Measurements from ENCODE around the gene ABCC3. TPM values are rescaled to one million over a fixed set of nuclear protein-coding genes. Genes with fewer than 3 reads are reported as not detected.

The ABCC3 gene
- total RNA-seq, 1 experiment from 2014 or later = 0.56 TPM

- Histone ChIP-seq H3K27me3 (replicated peaks; ENCODE audit: insufficient read depth, low read depth, low read length, poor library complexity) (no peaks in the 10 kb centered on the region), H3K9me3 (ENCODE audit: low read depth, low read length, poor library complexity, severe bottlenecking) (no peaks in the 10 kb centered on the region), H3K4me1 (ENCODE audit: insufficient read depth, low read length, poor library complexity, severe bottlenecking) (no peaks in the 10 kb centered on the region), H3K4me3 (ENCODE audit: low read depth, low read length, poor library complexity, severe bottlenecking) (no peak overlapping the region), H3K27ac (ENCODE audit: low read depth, low read length, poor library complexity, severe bottlenecking) (no peak overlapping the region), H3K36me3 (ENCODE audit: insufficient read depth, low read length, poor library complexity, severe bottlenecking) (no peaks in the 10 kb centered on the region)
- intact Hi-C loops (cut with micrococcal nuclease; ENCODE audit: unreplicated experiment) = no loop called here
- TF ChIP-seq CTCF (conservative IDR thresholded peaks at IDR 0.05; ENCODE audit: low read depth, low read length) (no peak), EZH2 (IDR thresholded peaks at IDR 0.05; ENCODE audit: borderline replicate concordance, low read depth, low read length, poor library complexity, severe bottlenecking) (no peak)
- no TSS peak for BruUV-seq (replicated peaks)
- CTCF ChIA-PET = interaction anchor here (0.6 kb wide), 1 partner anchor 28 kb away, joined by 3 read pairs; no protein-coding TSS in a partner anchor
- DNase-seq (ENCODE audit: low spot score) = no peak
- POLR2A ChIA-PET (ENCODE audit: low non-redundant PET) = no interaction called here
These were observed 45.5 kb upstream of the ABCC3 start for GRCh38 chr17:50589095-50589705.

GRCh38 chr17:50590946-50591737 is 43.5 kb upstream of the ABCC3 start:
- no TSS peak for BruUV-seq (replicated peaks)
- H3K4me3 ChIP-seq (ENCODE audit: low read depth, low read length, poor library complexity, severe bottlenecking) = no peak overlapping the region
- H3K36me3 ChIP-seq (ENCODE audit: insufficient read depth, low read length, poor library complexity, severe bottlenecking) = no peaks in the 10 kb centered on the region
- H3K27me3 ChIP-seq (replicated peaks; ENCODE audit: insufficient read depth, low read depth, low read length, poor library complexity) = no peaks in the 10 kb centered on the region
- TF ChIP-seq CTCF (conservative IDR thresholded peaks at IDR 0.05; ENCODE audit: low read depth, low read length) = no peak
- TF ChIP-seq EZH2 (IDR thresholded peaks at IDR 0.05; ENCODE audit: borderline replicate concordance, low read depth, low read length, poor library complexity, severe bottlenecking) = no peak
- H3K4me1 ChIP-seq (ENCODE audit: insufficient read depth, low read length, poor library complexity, severe bottlenecking) = no peaks in the 10 kb centered on the region
- CTCF ChIA-PET = no interaction called here
- no peaks in the 10 kb centered on the region for H3K9me3 ChIP-seq (ENCODE audit: low read depth, low read length, poor library complexity, severe bottlenecking)
- H3K27ac ChIP-seq (ENCODE audit: low read depth, low read length, poor library complexity, severe bottlenecking) = no peak overlapping the region
- POLR2A ChIA-PET (ENCODE audit: low non-redundant PET) = no interaction called here
- intact Hi-C loops (cut with micrococcal nuclease; ENCODE audit: unreplicated experiment) = no loop called here
- no peak for DNase-seq (ENCODE audit: low spot score)

GRCh38 chr17:50593321-50593720 is 41.4 kb upstream of the ABCC3 start:
- no peak overlapping the region for H3K27ac ChIP-seq (ENCODE audit: low read depth, low read length, poor library complexity, severe bottlenecking)
- no peaks in the 10 kb centered on the region for H3K4me1 ChIP-seq (ENCODE audit: insufficient read depth, low read length, poor library complexity, severe bottlenecking)
- BruUV-seq (replicated peaks) = no TSS peak
- no peak for TF ChIP-seq CTCF (conservative IDR thresholded peaks at IDR 0.05; ENCODE audit: low read depth, low read length)
- no peak for TF ChIP-seq EZH2 (IDR thresholded peaks at IDR 0.05; ENCODE audit: borderline replicate concordance, low read depth, low read length, poor library complexity, severe bottlenecking)
- CTCF ChIA-PET = no interaction called here
- no peaks in the 10 kb centered on the region for H3K9me3 ChIP-seq (ENCODE audit: low read depth, low read length, poor library complexity, severe bottlenecking)
- no peak overlapping the region for H3K4me3 ChIP-seq (ENCODE audit: low read depth, low read length, poor library complexity, severe bottlenecking)
- no peaks in the 10 kb centered on the region for H3K36me3 ChIP-seq (ENCODE audit: insufficient read depth, low read length, poor library complexity, severe bottlenecking)
- no peaks in the 10 kb centered on the region for H3K27me3 ChIP-seq (replicated peaks; ENCODE audit: insufficient read depth, low read depth, low read length, poor library complexity)
- DNase-seq (ENCODE audit: low spot score) = no peak
- POLR2A ChIA-PET (ENCODE audit: low non-redundant PET) = no interaction called here
- intact Hi-C loops (cut with micrococcal nuclease; ENCODE audit: unreplicated experiment) = no loop called here

Measured in A673 (cell line).